GM18505 (cell line): ENCODE results near the gene CSTF1.

Experiments used
- ATAC-seq: cut with Tn5 transposase; IDR thresholded peaks from one replicate; pipeline ENCODE4 v1.9.1; 2021; ENCODE audit not compliant: unreplicated experiment
- POLR2A ChIP-seq: IDR thresholded peaks from 4 replicates; pipeline ENCODE4 v1.6.1; 2011; ENCODE audit warnings: borderline replicate concordance; ENCODE audit not compliant: insufficient read depth, insufficient read length; ENCODE audit errors: extremely low read depth

Gene CSTF1

DNA sequence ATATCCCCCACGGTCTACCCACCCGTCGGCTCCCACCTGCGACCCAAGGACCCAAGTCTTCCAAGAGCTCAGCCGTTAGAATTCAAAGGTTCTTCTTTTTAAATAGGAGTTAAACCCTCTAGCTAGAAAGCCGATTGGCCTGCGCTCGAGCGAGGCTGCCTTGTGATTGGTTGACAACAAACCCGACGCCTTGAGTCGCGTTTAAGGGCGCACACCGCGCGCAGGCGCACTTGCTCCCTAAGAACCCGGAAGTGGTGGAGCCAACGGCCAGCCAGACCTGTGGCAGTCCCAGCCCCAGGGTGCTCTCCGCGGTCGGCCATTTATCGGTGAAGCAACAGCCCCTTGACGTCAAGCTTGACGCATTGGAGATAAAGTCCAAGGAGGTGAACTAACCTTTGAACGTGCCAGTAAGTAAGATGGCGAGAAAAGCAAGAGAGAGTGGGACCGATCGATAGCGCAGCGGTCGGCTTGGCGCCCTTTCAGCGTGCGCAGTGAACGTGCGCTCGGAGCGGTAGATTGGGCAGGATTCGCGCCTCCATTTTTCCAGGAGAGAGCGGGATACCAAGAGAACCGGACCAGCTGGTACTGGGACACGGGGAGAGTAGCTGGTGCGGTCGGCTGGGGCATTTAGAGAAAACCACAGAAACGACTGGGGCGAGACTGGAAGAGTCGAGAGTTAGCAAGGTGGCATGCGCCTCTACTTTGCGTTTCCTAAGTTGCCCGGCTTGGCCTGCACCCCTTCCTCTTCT is at the start of gene CSTF1, which contains the start of gene AURKA:
Gene CSTF1 (plus strand): TSS at position 514 of the 749 bp plus-strand sequence. CDS start 2,908 bp downstream, outside the sequence.
Gene AURKA (minus strand): TSS at position 84 of the 749 bp plus-strand sequence. CDS start 4,018 bp downstream, outside the sequence.
- ATAC-seq, result peak; percentile 95
- peak; percentile 44 for TF ChIP-seq POLR2A

DNA sequence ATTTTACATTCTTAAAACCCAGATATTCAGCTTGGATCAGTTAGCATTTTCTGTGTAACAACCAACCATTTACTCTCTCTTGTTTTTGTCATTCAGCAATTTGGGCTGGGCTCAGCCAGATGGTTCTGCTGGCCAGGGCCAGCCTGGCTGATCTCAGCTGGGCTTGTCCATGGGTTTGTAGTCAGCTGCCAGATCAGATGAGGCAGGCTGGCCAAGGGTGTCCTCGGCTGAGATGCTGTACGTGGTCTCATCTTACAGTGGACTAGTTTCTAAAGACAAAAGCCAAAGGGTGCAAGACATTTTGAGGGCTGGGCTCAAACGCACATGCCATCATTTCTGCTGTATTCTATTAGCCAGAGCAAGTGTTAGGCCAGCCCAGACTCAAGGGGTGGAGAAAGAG is 49.7 kb upstream of the CSTF1 start:
- TF ChIP-seq POLR2A, result no peak
- no peak for ATAC-seq

DNA sequence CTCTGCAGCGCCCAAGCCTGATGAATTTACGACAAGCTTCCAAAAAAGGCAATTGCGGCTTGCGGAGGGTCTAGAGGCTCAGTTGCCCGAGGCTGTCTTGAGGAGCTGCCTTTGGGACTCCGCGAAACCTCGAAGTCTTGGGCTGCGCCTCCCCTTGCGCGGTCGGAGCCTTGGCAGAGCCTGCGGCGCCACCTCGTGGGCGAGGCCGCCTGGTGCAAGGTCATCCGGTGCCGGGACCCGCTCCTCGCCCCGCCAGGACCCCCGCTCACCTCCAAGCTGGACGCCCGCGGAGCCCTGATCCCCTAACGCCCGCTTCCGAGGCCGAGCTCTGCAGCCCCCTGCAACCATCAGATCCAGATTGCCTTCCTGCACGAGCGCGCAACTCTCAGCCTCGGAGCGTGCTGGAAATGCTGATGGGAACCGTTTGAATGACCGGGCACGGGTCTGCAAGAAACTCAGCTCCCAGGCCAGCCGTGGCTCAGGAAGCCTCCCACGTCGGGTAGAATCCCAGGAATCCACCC is 48.5 kb upstream of the CSTF1 start:
- peak; percentile 71 for ATAC-seq
- no peak for TF ChIP-seq POLR2A

DNA sequence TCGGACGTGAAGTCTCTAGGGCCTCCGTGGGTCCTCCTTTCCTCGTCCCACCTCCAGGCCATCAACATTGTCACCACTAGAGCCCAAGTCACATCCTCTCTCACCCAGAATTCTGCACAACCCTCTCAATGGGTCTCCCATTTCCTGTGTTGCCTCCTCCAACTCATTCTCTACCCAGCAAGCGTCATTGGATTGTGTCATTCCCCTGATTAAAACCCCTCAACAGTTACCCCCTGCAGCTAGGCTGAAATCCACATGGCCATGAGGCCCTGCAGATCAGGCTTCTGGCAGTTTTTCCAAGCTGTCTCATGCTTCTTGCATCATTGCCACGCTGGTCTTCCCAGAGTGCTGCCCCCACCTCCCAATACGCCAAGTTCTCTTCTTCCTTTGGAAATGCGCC is 46.5 kb upstream of the CSTF1 start:
- no peak for TF ChIP-seq POLR2A
- ATAC-seq, result no peak

DNA sequence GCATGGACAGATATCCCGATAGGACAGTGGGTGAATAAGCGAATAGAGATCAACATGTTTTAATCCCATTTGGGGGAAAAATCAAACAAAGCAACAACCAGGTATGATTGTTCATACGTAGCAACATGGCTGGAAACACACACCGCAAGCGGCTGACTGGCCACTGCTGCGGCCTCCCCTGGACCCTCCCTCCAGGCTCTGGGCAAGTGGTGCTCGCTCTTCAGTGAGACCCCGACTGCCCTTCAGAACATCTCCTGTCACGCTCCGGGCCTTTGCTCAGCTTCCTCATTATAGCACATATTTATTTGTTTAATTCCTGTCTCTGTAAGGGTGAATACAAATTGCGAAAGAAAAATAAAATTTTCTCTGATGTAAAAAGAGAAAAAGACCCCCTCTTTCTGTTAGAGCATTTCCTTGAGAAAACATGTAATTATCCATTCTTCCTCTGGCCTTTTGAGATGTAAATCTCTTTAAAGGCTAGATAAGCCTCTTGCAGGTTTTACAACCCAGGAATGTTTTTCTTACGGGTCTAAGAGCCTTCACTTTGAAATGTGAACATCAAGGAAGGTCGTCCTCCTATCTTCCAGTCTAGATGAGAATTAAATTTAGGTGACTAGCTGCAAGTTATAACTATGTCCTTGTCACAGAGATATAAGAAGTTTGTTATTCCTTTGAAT is 44.7 kb upstream of the CSTF1 start:
- ATAC-seq, result no peak
- TF ChIP-seq POLR2A, result no peak

DNA sequence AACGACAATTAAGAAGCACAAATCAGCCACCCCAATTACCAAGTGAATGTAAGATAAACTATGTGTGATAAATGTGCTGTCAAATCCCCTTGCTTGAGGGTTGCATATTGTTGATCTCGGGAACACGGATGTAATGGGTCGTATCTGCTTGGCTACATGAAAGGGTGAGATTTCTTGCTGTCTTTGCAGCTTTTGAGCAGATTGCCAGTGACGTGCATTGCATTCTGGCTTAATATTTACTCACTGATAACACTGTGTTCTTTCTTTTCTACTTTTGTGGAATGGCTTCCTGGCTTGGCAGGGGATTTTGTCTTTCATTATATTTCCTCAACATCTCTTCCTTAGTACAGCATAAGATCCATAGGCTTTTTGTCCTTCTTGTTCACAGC is 44.1 kb upstream of the CSTF1 start:
- no peak for TF ChIP-seq POLR2A
- no peak for ATAC-seq

DNA sequence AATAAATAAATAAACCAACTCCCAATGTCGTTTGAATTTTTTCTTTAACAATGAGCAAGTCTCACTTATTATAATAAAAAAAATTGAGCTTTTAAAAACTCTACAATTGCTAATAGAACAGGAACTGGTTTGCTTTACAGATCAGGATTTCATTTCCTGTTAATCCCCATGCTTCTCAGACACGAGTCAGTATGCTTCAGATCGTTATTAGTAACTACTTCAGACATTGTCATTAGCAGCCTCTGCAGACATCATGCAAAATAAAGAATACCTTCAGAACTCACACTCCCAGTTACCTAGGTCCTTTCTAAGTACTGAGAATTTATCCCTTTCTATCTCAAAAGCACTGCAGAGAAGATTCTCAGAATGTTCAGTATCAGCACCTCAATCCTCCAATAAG is 43.7 kb upstream of the CSTF1 start:
- ATAC-seq, result no peak
- no peak for TF ChIP-seq POLR2A

DNA sequence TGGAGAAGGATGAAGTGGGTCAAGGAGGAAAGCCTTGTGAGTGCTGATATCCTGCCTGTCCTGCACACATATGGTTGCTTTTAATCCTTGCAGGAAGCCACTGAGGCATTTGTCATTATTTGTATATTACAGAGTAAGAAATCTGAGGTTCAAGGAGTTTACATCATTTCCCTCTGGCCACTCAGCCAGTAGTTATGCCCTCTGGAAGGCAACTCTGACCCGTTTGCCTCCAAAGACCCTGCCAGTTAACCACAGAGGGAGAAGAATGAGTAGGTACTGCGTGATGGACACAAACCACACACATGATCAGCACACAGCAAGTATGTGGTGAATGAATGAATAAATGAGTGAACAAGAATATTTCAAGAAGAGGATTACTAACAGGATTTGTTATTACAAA is 41.6 kb upstream of the CSTF1 start:
- TF ChIP-seq POLR2A, result no peak
- ATAC-seq, result no peak

DNA sequence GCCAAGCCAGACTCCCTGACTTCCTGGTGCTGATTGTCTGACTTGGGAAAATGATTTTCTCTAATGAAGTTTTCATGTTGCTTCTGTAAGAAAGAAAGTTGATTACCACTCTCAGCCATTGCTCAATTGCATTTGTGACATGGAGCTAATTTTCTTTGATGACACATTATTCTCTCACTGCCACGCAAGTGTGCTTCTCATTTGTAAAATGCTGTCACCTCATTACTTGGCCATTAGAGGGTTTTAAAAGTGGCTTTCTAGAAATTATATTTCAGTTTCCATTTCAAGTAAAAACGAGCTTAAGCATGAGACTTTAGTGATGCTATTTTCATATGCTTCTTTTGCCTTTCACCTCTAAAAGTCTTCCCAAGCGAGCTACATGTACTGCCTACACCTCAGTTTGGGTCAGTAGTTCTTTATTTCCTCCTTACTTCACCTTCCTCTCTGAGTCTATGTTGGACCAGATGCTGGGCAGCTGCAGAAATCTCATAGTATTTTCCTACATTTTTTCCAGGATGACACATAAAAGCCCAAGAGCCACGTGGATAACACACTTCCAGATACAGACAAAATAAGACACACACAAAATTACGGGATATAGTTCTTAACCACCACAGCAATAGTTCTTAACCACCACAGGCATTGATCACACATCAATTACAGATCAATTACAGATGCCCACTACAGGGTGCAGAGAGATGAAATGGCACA is 39.9 kb upstream of the CSTF1 start:
- TF ChIP-seq POLR2A, result no peak
- no peak for ATAC-seq

DNA sequence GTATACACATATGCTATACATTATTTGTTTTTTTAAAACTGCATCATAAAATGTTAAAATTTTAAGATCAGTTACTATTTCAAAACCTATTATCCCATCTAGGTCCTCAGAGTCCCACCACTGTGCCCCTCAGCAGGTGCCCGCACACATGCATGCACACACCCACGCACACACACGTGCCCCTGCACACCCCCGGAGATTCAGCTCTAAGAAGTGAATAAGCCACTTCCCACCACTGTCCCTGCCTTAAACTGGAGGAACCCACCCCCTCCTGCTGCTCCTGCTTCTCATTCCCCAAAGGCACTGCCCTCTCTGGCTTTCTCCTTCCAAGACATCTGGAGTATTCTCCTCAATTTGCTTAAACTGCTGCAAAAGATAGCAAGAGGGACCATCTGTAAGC is 39.1 kb upstream of the CSTF1 start:
- ATAC-seq, result no peak
- TF ChIP-seq POLR2A, result no peak

DNA sequence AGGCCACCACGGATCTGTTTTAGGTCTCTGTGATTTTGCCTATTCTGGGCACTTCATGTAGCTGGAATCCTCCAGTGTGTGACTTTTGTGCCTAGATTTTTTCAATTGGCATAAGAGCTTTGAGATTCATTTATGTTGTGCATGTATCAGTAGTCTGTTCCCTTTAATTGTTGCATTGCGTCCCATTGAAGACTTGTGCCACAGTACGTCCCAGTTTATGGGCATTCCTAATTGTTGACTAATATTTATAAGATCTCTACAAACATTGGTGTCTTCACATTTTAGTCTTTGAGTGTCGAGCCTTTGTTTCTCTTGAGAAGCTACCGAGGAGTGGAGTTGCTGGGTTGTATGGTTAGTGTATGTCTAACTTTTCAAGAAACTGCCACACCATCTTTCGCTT is 34.4 kb upstream of the CSTF1 start:
- ATAC-seq, result no peak
- no peak for TF ChIP-seq POLR2A

DNA sequence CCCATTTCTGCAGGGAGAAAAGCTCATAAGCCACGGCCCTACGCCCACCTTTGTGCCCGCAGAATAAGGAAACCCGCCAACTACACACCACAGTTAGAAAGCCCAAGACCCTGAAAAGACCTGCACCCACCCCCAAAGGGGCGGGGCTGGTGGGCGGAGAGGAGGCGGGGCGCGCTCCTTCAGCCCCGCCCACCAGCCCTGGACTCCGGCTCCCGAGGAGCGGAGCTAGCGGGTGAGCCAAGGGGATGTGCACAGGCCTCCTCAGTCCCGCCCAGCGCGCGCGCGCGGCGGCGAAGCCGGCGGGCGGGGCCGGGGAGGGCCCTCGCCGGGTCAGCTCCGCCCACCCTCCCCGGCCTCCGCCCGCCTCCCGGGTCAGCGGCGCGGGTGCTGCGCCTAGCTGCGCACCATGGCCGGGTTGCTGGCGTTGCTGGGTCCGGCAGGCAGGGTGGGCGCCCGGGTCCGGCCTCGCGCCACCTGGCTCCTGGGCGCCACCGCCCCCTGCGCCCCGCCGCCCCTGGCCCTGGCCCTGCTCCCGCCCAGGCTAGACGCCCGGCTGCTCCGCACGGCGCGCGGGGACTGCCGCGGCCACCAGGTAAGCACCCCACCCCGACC is 33.7 kb upstream of the CSTF1 start, which contains the start of gene FAM210B:
Gene FAM210B (plus strand): TSS at position 375 of the 612 bp plus-strand sequence. CDS start 32 bp downstream, at position 407.
- peak; percentile 99 for ATAC-seq
- no peak for TF ChIP-seq POLR2A
